HG03135 (cell line): ENCODE measurements around the gene CIDEB.
"Not testable (repeated sequence)": the region's sequence is repeated elsewhere in the genome, so short reads cannot be mapped to it uniquely, and the experiment has no call there.

ENCODE experiments used
- ATAC-seq: cut with Tn5 transposase; IDR thresholded peaks from one replicate; pipeline ENCODE4 v1.9.1; 2021; ENCODE audit warnings: mild to moderate bottlenecking, moderate library complexity; ENCODE audit not compliant: unreplicated experiment

CIDEB gene

GRCh38 chr14:24332268-24332993 is 24.7 kb upstream of the CIDEB start:
- ATAC-seq, result peak; percentile 86

GRCh38 chr14:24331731-24332267 is 24.0 kb upstream of the CIDEB start:
- no peak for ATAC-seq

DNA sequence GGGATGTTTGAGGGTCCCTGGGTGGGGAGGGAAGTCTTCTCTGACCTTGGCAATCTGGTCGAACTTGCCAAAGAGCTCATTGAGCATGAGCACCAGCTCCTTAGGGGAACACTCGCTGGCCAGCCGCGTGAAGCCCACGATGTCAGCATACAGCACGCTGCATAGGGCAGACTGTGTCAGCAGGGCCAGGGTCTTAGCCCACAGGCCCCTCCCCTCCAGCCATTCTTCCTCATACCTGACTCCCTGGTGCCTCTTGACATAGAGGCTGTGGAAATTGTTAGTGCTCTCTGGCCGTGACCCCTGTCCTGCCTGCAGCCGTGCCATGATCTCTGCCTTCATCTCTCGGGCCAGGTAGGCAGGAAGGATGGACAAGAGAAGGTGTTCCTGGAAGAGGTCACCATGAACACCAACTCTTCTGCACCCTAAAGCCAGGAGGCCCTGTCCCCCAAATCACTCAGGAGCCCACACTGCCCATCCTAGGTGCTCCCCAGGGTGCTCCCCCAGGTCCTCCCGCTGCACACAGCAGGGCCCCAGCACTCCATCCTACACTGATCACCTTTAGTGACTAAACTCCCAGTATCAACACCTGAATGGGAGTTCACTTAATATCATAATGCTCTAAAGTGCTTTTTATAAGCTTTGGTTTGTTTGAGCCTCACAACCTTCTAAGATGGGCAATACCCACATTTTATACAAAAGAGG is 23.3 kb upstream of the CIDEB start:
- ATAC-seq, result no peak

DNA sequence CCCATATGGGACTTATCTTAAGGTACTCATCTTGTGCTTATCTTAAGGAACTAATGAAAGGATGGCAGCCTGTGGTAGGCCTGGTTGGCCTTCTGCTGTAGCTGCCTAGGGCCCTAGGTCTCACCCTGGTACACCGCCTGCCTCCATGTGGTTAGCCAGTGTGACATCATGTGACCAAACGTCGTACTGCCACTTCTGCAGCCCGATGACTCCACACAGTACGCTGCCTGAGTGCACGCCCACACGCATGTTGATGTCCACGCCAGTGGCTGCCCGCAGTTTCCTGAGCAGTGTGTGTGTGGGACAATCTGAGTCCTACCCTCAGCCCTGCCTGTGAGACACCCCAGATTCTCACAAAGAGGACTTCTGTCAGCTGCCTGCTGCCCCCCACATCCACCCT is 22.0 kb upstream of the CIDEB start:
- no peak for ATAC-seq

- ATAC-seq, result no peak
Measured at GRCh38 chr14:24329073-24329663, 21.4 kb upstream of the CIDEB start.

GRCh38 chr14:24327914-24328313 is 20.1 kb upstream of the CIDEB start:
- not testable (repeated sequence) for ATAC-seq

DNA sequence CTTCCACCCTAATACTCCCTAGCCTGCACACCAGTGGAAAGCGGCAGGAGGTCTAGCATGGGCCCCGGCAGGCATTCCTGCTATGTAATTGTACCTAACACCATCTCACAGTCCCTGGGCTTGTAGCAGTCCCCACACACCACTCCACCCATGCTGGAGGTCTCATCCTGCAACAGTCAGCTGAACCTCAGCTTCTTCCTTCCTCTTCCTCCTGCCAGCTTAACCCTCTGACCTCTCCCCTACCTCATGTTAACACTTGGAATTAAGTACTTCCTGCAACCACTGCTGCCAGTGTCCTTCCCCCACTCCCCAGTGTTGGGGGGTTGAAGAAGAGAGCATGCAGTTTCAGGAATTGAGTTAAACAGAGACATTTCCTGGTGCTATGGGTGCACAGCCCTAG is 19.5 kb upstream of the CIDEB start:
- no peak for ATAC-seq

GRCh38 chr14:24325963-24326362 is 18.2 kb upstream of the CIDEB start:
- no peak for ATAC-seq

GRCh38 chr14:24325041-24325530 is 17.3 kb upstream of the CIDEB start:
- no peak for ATAC-seq

GRCh38 chr14:24324024-24324423 is 16.2 kb upstream of the CIDEB start:
- ATAC-seq, result no peak

DNA sequence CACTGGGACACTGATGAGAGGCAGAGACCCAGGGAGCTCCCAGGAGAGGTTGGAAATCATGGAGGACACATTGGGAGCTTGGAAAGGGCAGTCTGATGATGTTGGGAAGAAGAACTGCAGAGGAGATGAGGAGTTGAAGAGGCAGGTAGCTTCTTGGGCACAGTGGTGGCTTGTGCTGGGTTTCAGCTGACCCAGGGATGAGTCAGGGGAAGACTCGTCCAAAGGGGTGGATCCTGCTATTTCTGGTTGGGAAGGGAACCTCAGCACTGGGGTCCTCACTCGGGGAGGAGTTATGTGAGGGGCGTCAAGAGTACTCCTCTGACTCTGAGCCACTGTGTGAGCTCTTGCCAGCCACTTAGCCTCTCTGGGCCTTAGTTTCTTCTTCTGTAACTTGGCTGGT is 15.6 kb upstream of the CIDEB start:
- ATAC-seq, result no peak

DNA sequence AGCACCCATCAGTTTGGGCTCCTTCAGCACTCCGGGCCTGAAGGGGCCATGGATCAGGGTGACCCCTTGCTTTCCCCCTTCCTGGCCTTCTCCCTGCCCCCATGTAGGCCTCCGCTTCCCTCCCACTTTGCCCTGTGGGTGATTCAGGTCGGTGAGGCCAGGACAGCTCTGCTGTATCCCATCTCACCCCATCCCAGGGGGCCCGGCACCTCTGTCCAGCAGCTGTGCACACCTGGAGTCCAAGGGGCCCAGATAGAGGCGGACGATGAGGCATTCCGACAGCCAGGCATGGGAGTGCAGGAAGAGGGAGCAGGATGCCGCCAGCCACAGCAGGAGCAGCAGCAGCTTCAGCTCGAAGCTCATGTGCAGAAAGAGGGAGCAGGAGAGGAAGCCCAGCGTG is 14.9 kb upstream of the CIDEB start:
- no peak for ATAC-seq

GRCh38 chr14:24321212-24321975 is 13.6 kb upstream of the CIDEB start:
- no peak for ATAC-seq

- ATAC-seq, result no peak
Measured at GRCh38 chr14:24317141-24317928, 9.6 kb upstream of the CIDEB start.

GRCh38 chr14:24316597-24316950 is 8.8 kb upstream of the CIDEB start:
- ATAC-seq, result no peak

DNA sequence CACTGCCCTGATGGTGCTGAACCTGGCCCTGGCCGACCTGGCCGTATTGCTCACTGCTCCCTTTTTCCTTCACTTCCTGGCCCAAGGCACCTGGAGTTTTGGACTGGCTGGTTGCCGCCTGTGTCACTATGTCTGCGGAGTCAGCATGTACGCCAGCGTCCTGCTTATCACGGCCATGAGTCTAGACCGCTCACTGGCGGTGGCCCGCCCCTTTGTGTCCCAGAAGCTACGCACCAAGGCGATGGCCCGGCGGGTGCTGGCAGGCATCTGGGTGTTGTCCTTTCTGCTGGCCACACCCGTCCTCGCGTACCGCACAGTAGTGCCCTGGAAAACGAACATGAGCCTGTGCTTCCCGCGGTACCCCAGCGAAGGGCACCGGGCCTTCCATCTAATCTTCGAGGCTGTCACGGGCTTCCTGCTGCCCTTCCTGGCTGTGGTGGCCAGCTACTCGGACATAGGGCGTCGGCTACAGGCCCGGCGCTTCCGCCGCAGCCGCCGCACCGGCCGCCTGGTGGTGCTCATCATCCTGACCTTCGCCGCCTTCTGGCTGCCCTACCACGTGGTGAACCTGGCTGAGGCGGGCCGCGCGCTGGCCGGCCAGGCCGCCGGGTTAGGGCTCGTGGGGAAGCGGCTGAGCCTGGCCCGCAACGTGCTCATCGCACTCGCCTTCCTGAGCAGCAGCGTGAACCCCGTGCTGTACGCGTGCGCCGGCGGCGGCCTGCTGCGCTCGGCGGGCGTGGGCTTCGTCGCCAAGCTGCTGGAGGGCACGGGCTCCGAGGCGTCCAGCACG is 8.2 kb upstream of the CIDEB start:
- ATAC-seq, result no peak

DNA sequence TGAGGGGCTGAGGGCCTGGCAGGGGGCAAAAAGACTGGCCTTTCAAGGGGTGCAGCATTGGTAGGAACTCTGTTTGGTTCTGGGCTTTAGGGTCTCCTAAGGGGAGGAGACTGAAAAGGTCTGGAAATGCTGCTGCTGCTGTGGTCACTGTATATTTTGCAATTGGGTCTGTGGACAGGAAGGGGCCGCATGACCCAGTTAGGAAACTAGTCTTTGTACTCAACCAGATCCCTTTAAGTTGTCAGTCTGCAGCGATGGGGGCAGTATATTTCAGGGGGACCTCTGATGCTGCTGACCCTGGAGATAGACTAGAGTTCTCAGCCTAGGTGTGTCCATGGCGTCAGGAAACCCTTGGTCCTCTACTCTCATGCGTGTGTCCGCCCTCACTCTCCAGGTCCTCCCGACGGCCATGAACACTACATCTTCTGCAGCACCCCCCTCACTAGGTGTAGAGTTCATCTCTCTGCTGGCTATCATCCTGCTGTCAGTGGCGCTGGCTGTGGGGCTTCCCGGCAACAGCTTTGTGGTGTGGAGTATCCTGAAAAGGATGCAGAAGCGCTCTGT is 7.5 kb upstream of the CIDEB start:
- ATAC-seq, result no peak

DNA sequence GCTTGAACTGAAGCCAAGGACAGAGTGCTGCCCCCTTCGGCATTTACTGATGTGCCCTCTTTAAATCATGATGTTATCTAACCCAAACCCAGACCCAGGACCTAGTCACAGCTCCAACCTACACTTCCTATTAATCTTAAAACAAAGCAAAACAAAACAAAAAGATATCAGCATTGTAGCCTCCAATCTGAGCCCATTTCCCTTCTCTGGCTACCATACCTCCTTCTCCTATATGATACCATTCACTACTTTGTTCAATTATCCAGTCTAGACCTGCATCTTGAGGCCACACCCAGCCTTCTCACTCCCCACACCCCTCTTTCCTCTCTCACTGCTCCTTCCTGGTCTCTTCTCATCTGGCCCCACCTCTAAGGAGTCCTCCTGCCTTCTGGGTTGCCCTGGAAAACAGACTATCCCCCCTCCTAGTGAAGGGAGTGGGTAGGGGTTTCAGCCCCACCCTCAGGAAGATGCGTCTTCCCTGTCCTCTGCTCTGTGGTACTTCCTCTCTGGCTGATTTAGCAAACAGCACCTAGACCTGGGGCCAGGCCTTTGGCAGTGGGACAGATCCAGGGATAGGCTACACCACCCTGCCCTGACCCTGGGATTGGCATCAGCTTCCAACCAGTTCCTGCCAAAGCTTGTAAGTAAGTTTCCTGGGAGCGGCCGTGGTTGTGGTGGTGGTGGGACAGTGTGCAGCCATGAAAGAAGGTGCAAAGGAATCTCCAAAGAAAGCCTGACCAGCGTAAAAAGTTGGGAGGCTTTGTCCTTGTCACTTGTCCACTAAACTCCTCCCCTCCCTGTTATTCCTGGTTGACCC is 6.8 kb upstream of the CIDEB start:
- no peak for ATAC-seq
